HEK293 (cell line): Measurements from ENCODE around the gene PHPT1.

Experiments
- CTCF ChIA-PET: fragments of 350-600 bp; formaldehyde crosslinking; extraction: SDS; loops from one replicate; lab custom pipeline; 2021; ENCODE audit warnings: antibody characterized with exemption; lab: Yijun Ruan, JAX
- POLR2A ChIA-PET: fragments of 300-600 bp; formaldehyde crosslinking; extraction: SDS; loops from one replicate; lab custom pipeline; 2020; ENCODE audit warnings: antibody characterized with exemption, inconsistent platforms; lab: Yijun Ruan, JAX
- H3K27ac ChIP-seq: fragments of 200-500 bp; sonication (Bioruptor generic); 2 replicates; pipeline ENCODE4 v1.5.1; 2014; ENCODE audit warnings: low read depth, low read length, control low read depth, inconsistent platforms; ENCODE audit errors: extremely low read depth
- H3K36me3 ChIP-seq, 2 experiments: fragments of 200-500 bp in 1 of 2; sonication (Bioruptor generic) in 1 of 2; 1 replicate in 1 of 2; 2 replicates in 1 of 2; pipeline ENCODE4 v1.5.1; 2014 to 2017; ENCODE audit warnings: inconsistent platforms in 2 of 2, low read length in 2 of 2; ENCODE audit not compliant: control insufficient read depth in 2 of 2, insufficient read depth in 1 of 2
- H3K4me1 ChIP-seq: fragments of 200-500 bp; sonication (Bioruptor generic); 2 replicates; pipeline ENCODE4 v1.5.1; 2014; ENCODE audit warnings: mild to moderate bottlenecking, low read length, inconsistent platforms; ENCODE audit not compliant: control insufficient read depth, insufficient read depth
- H3K4me3 ChIP-seq: 2 replicates; pipeline ENCODE4 v1.5.1; 2011; ENCODE audit warnings: low read depth, mild to moderate bottlenecking, control low read depth, low read length, moderate library complexity
- H3K9me3 ChIP-seq: fragments of 200-500 bp; sonication (Bioruptor generic); 2 replicates; pipeline ENCODE4 v1.5.1; 2014; ENCODE audit warnings: low read depth, low read length, inconsistent platforms; ENCODE audit not compliant: control insufficient read depth, insufficient read depth
- AEBP2 ChIP-seq: fragments of 450-650 bp; formaldehyde crosslinking; IDR thresholded peaks from 2 replicates; pipeline ENCODE4 v1.5.1; 2016; ENCODE audit warnings: missing biosample characterization, missing genetic modification characterization, borderline replicate concordance
- FEZF1 ChIP-seq: fragments of 450-650 bp; formaldehyde crosslinking; IDR thresholded peaks from 2 replicates; pipeline ENCODE4 v1.5.1; 2016; ENCODE audit warnings: missing biosample characterization, missing genetic modification characterization
- IKZF3 ChIP-seq: fragments of 450-650 bp; IDR thresholded peaks from 2 replicates; pipeline ENCODE4 v1.5.0; 2018; ENCODE audit warnings: missing biosample characterization, mild to moderate bottlenecking, missing genetic modification characterization, moderate library complexity
- KLF1 ChIP-seq: fragments of 450-650 bp; formaldehyde crosslinking; IDR thresholded peaks from 2 replicates; pipeline ENCODE4 v1.5.1; 2016; ENCODE audit warnings: missing biosample characterization, missing genetic modification characterization
- KLF8 ChIP-seq: fragments of 450-650 bp; formaldehyde crosslinking; IDR thresholded peaks from 2 replicates; pipeline ENCODE4 v1.5.1; 2016; ENCODE audit warnings: missing biosample characterization, missing genetic modification characterization
- RBAK ChIP-seq: fragments of 450-650 bp; formaldehyde crosslinking; IDR thresholded peaks from 2 replicates; pipeline ENCODE4 v1.5.1; 2016; ENCODE audit warnings: missing biosample characterization, missing genetic modification characterization
- ZBTB1 ChIP-seq: fragments of 450-650 bp; formaldehyde crosslinking; IDR thresholded peaks from 2 replicates; pipeline ENCODE4 v1.5.1; 2016; ENCODE audit warnings: missing biosample characterization, missing genetic modification characterization
- ZBTB6 ChIP-seq: fragments of 450-650 bp; formaldehyde crosslinking; IDR thresholded peaks from 2 replicates; pipeline ENCODE4 v1.5.1; 2017; ENCODE audit warnings: missing biosample characterization, missing genetic modification characterization
- ZEB2 ChIP-seq: fragments of 450-650 bp; formaldehyde crosslinking; IDR thresholded peaks from 2 replicates; pipeline ENCODE4 v1.5.1; 2016; ENCODE audit warnings: missing biosample characterization, missing genetic modification characterization
- ZFP3 ChIP-seq: fragments of 450-650 bp; formaldehyde crosslinking; IDR thresholded peaks from 2 replicates; pipeline ENCODE4 v1.5.1; 2016; ENCODE audit warnings: low read depth, missing biosample characterization, missing genetic modification characterization
- ZIC2 ChIP-seq: fragments of 450-650 bp; formaldehyde crosslinking; IDR thresholded peaks from 2 replicates; pipeline ENCODE4 v1.5.1; 2016; ENCODE audit warnings: missing biosample characterization, missing genetic modification characterization
- ZNF121 ChIP-seq: fragments of 450-650 bp; formaldehyde crosslinking; IDR thresholded peaks from 2 replicates; pipeline ENCODE4 v1.5.1; 2016; ENCODE audit warnings: missing biosample characterization, missing genetic modification characterization
- ZNF155 ChIP-seq: fragments of 450-650 bp; formaldehyde crosslinking; IDR thresholded peaks from 2 replicates; pipeline ENCODE4 v1.5.1; 2016; ENCODE audit warnings: missing biosample characterization, missing genetic modification characterization
- ZNF157 ChIP-seq: fragments of 450-650 bp; formaldehyde crosslinking; IDR thresholded peaks from 2 replicates; pipeline ENCODE4 v1.5.1; 2016; ENCODE audit warnings: missing biosample characterization, missing genetic modification characterization
- ZNF2 ChIP-seq: fragments of 450-650 bp; formaldehyde crosslinking; IDR thresholded peaks from 2 replicates; pipeline ENCODE4 v1.5.1; 2016; ENCODE audit warnings: missing biosample characterization, missing genetic modification characterization
- ZNF23 ChIP-seq: fragments of 450-650 bp; formaldehyde crosslinking; IDR thresholded peaks from 2 replicates; pipeline ENCODE4 v1.5.1; 2016; ENCODE audit warnings: missing biosample characterization, missing genetic modification characterization, borderline replicate concordance
- ZNF266 ChIP-seq: fragments of 450-650 bp; formaldehyde crosslinking; IDR thresholded peaks from 2 replicates; pipeline ENCODE4 v1.5.1; 2016; ENCODE audit warnings: missing biosample characterization, missing genetic modification characterization, low read depth
- ZNF280C ChIP-seq: fragments of 450-650 bp; formaldehyde crosslinking; IDR thresholded peaks from 2 replicates; pipeline ENCODE4 v1.5.1; 2016; ENCODE audit warnings: missing biosample characterization, missing genetic modification characterization
- ZNF302 ChIP-seq: fragments of 450-650 bp; formaldehyde crosslinking; IDR thresholded peaks from 2 replicates; pipeline ENCODE4 v1.5.1; 2016; ENCODE audit warnings: missing biosample characterization, missing genetic modification characterization, low read depth
- ZNF37A ChIP-seq: fragments of 450-650 bp; IDR thresholded peaks from 2 replicates; pipeline ENCODE4 v1.5.1; 2018; ENCODE audit warnings: missing biosample characterization, missing genetic modification characterization
- ZNF610 ChIP-seq: fragments of 450-650 bp; formaldehyde crosslinking; IDR thresholded peaks from 2 replicates; pipeline ENCODE4 v1.5.1; 2016; ENCODE audit warnings: missing biosample characterization, missing genetic modification characterization, borderline replicate concordance
- ZSCAN16 ChIP-seq: fragments of 450-650 bp; formaldehyde crosslinking; IDR thresholded peaks from 2 replicates; pipeline ENCODE4 v1.5.1; 2016; ENCODE audit warnings: missing biosample characterization, missing genetic modification characterization
- ZSCAN4 ChIP-seq: fragments of 450-650 bp; formaldehyde crosslinking; IDR thresholded peaks from 2 replicates; pipeline ENCODE4 v1.5.1; 2017; ENCODE audit warnings: missing biosample characterization, missing genetic modification characterization
- ZXDB ChIP-seq: fragments of 450-650 bp; formaldehyde crosslinking; IDR thresholded peaks from 2 replicates; pipeline ENCODE4 v1.5.1; 2016; ENCODE audit warnings: missing biosample characterization, missing genetic modification characterization

The PHPT1 gene

GRCh38 chr9:136845465-136846260 is 3.5 kb upstream of the PHPT1 start:
- 0 out of 2 replicates have a peak, but pooled peaks cover 8% of the 10 kb centered on the region for H3K4me1 ChIP-seq
- no peak for TF ChIP-seq ZBTB6 (tag by site-specific recombination)
- no peak for TF ChIP-seq ZNF157 (tag by site-specific recombination)
- TF ChIP-seq ZNF23 (tag by site-specific recombination), result no peak
- TF ChIP-seq IKZF3 (tag by site-specific recombination), result no peak
- no peak for TF ChIP-seq ZXDB (tag by site-specific recombination)
- no peak for TF ChIP-seq ZNF37A (tag by site-specific recombination)
- no peak for TF ChIP-seq AEBP2 (tag by site-specific recombination)
- TF ChIP-seq ZSCAN4 (tag by site-specific recombination), result no peak
- no peak for TF ChIP-seq ZIC2
- no peak for TF ChIP-seq ZBTB1 (tag by site-specific recombination)
- TF ChIP-seq ZNF280C (tag by site-specific recombination), result no peak
- TF ChIP-seq FEZF1 (tag by site-specific recombination), result no peak
- TF ChIP-seq ZNF121 (tag by site-specific recombination), result no peak
- TF ChIP-seq KLF8 (tag by site-specific recombination), result no peak
- no peak for TF ChIP-seq ZNF155 (tag by site-specific recombination)
- no peak for TF ChIP-seq ZEB2 (tag by site-specific recombination)
- no peak for TF ChIP-seq KLF1 (tag by site-specific recombination)
- TF ChIP-seq, all 188 proteins: peak for 0
- ChIA-PET CTCF (interaction anchor here (1.1 to 1.5 kb wide), 2 partner anchors 57 to 190 kb away, joined by 5 to 6 read pairs; no protein-coding TSS in a partner anchor), POLR2A (no interaction called here)
- Histone ChIP-seq H3K9me3 (no peaks in the 10 kb centered on the region), H3K4me3 (no peak overlapping the region), H3K27ac (no peak overlapping the region), H3K36me3 (peaks cover 0 to 13% of the 10 kb centered on the region in 2 experiments; a peak in 1 of 3 replicates)

GRCh38 chr9:136846376-136847087 is 2.7 kb upstream of the PHPT1 start:
- TF ChIP-seq ZSCAN16 (tag by site-specific recombination) (no peak), ZNF266 (tag by site-specific recombination) (no peak), ZFP3 (no peak), ZNF610 (no peak), ZNF2 (no peak), ZNF302 (tag by site-specific recombination) (no peak), RBAK (tag by site-specific recombination) (no peak)
- Histone ChIP-seq H3K36me3 (peaks cover 0 to 21% of the 10 kb centered on the region in 2 experiments; a peak in 1 of 3 replicates), H3K9me3 (no peaks in the 10 kb centered on the region), H3K27ac (no peak overlapping the region), H3K4me3 (no peak overlapping the region), H3K4me1 (0 out of 2 replicates have a peak, but pooled peaks cover 5% of the 10 kb centered on the region)
- ChIA-PET POLR2A (interaction anchor here (1.1 to 2.0 kb wide), 5 partner anchors 10 to 56 kb away, joined by 3 to 17 read pairs (median 6); partner anchors contain the start of gene TRAF2), CTCF (interaction anchor here (2.3 kb wide), 1 partner anchor 183 kb away, joined by 11 read pairs; no protein-coding TSS in a partner anchor)
